ENCODE measurements around the gene AGER. TPM values are rescaled to one million over a fixed set of nuclear protein-coding genes. Genes with fewer than 3 reads are reported as not detected.
A peak's percentile ranks its signal among the peaks of the same experiment; 100 is the strongest.

The AGER gene
- total RNA-seq, 6 experiments from 2014 or later = 0.81 to 3.4 (median 1.8) TPM

DNA sequence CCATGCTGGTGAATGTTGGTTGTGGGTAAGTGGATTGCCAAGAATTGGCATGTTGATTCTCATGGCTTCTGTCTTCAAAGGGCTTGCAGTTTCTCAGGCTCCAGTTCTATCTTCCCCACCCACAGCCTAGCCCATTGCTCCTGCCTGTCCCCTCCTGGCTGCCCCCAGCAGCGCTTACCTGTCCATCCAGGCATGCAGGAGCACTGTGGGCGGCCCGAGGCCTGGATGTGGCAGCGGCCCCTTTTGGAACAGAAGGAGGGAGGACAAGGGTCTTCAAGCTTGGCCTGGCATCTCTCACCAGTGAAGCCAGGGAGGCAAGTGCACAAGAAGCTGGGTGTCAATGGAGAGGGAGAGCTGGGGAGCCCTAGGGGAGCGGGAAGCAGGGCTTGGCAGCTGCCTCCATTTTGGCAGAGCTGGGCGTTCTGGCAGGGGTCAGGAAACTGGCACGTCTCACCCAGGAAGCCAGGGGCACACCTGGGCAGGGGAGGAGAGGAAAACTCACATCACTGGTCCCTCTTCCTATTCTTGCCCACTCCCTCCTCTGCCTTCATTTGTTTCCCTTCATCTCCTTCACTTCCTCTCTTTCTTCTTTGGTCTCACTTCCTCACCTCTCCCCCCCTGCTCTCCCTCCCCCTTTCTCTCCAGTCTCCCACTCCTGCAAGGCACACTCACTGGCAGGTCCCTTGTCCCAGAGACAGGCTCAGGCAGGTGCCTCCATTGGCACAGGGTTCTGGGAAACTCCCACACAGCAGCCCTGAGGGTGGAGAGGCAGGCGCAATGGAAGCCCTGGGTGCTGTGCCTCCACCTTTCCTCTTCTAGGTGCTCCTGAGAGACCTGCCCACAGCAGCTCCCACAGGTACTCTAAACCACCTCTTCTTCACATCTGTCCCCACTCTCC is 38.5 kb upstream of the AGER start:
- Histone ChIP-seq H3K4me1 (no peaks in the 10 kb centered on the region), H3K27ac (no peak overlapping the region), H3K9me3 (no peaks in the 10 kb centered on the region), H3K36me3 (no peaks in the 10 kb centered on the region), H3K27me3 (no peaks in the 10 kb centered on the region), H3K4me3 (peak overlapping the region in 2 of 3 donors; percentile 19 to 25)
- ATAC-seq = no peak
- DNase-seq = peak in 1 of 3 donors; percentile 31
- intact Hi-C loops (cut with DNase I) = no loop called here
- WGBS (ENCODE audit: insufficient coverage, low coverage, low lambda C conversion rate, missing lambda C conversion rate) = 80% methylated on average over 3 of the region's 8 CpGs
- TF ChIP-seq CTCF (IDR thresholded peaks at IDR 0.05) (no peak), POLR2A (IDR thresholded peaks at IDR 0.05) (no peak)

GRCh38 chr6:32220021-32220420 is 36.0 kb upstream of the AGER start:
- Histone ChIP-seq H3K9me3 (no peaks in the 10 kb centered on the region), H3K27ac (no peak overlapping the region), H3K36me3 (no peaks in the 10 kb centered on the region), H3K4me1 (no peaks in the 10 kb centered on the region), H3K4me3 (no peak overlapping the region), H3K27me3 (no peaks in the 10 kb centered on the region)
- no CpG with 5 or more reads among the region's 4 CpGs for WGBS (ENCODE audit: insufficient coverage, low coverage, low lambda C conversion rate, missing lambda C conversion rate)
- DNase-seq (peak in 1 of 3 donors; percentile 29), ATAC-seq (no peak)
- TF ChIP-seq POLR2A (IDR thresholded peaks at IDR 0.05) (no peak), CTCF (IDR thresholded peaks at IDR 0.05) (no peak)
- intact Hi-C loops (cut with DNase I) = no loop called here

DNA sequence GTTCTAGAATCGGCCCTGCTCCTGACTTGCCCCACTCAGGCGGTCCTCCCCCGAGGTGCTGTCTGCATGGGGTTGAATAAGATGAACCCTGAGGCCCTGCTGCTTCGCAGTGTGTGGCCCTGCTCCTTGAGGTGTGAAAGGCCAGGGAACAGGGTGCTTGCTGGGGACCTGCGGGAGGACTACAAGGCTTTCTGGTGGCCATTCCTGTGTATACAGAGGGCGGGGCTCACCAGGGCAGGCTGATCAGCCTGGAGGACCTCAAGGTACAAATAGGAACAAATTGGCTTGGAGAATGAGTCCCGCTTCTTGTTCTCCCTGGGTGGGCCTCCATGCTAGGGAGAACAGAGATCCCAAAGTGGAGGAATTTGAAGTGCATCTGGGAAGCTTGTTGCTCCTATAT is 34.1 kb upstream of the AGER start:
- H3K27ac ChIP-seq = no peak overlapping the region
- intact Hi-C loops (cut with DNase I) = no loop called here

GRCh38 chr6:32216998-32217397 is 32.9 kb upstream of the AGER start:
- no peak for ATAC-seq
- no peak for DNase-seq
- TF ChIP-seq CTCF (IDR thresholded peaks at IDR 0.05) (no peak), POLR2A (IDR thresholded peaks at IDR 0.05) (no peak)
- H3K36me3 ChIP-seq = no peaks in the 10 kb centered on the region
- H3K27ac ChIP-seq = no peak overlapping the region
- H3K9me3 ChIP-seq = no peaks in the 10 kb centered on the region
- WGBS (ENCODE audit: insufficient coverage, low coverage, low lambda C conversion rate, missing lambda C conversion rate) = 63% methylated on average over 10 of the region's 11 CpGs
- no peaks in the 10 kb centered on the region for H3K27me3 ChIP-seq
- H3K4me1 ChIP-seq = no peaks in the 10 kb centered on the region
- H3K4me3 ChIP-seq = no peak overlapping the region
- intact Hi-C loops (cut with DNase I) = no loop called here

More for the DNA sequence above, 34.1 kb upstream of the AGER start:
- ATAC-seq (no peak), DNase-seq (peak in 1 of 3 donors; percentile 31)
- Histone ChIP-seq H3K27me3 (no peaks in the 10 kb centered on the region), H3K36me3 (no peaks in the 10 kb centered on the region), H3K4me3 (no peak overlapping the region), H3K4me1 (no peaks in the 10 kb centered on the region), H3K9me3 (no peaks in the 10 kb centered on the region)
- TF ChIP-seq POLR2A (IDR thresholded peaks at IDR 0.05) (no peak), CTCF (IDR thresholded peaks at IDR 0.05) (no peak)
- 100% methylated on average over 1 of the region's 7 CpGs for WGBS (ENCODE audit: insufficient coverage, low coverage, low lambda C conversion rate, missing lambda C conversion rate)
